HepG2 (cell line): ENCODE results near the gene MCM3. TPM values are rescaled to one million over a fixed set of nuclear protein-coding genes. Genes with fewer than 3 reads are reported as not detected.
A peak's percentile ranks its signal among the peaks of the same experiment; 100 is the strongest.

ENCODE experiments used
- ATAC-seq: fragments of 200-7000 bp; cut with Tn5 transposase; 3 replicates; pipeline ENCODE4 v1.9.1; 2020; ENCODE audit warnings: mild to moderate bottlenecking, moderate library complexity
- BruUV-seq: library from RNA; stranded (reverse); fragments of 400-500 nt; replicated peaks from 2 replicates; lab custom pipeline; 2021; lab: Mats Ljungman, UMichigan
- CTCF ChIA-PET: fragments of 300-600 bp; formaldehyde crosslinking; extraction: SDS; loops from one replicate; lab custom pipeline; 2021; ENCODE audit warnings: low total read pairs, inconsistent platforms, low intra/inter-chr PET ratio; lab: Yijun Ruan, JAX
- POLR2A ChIA-PET: fragments of 350-600 bp; sonication (Branson Sonifier 250); formaldehyde crosslinking; loops from one replicate; lab custom pipeline; 2020; ENCODE audit warnings: antibody characterized with exemption, inconsistent platforms; lab: Yijun Ruan, JAX
- DNase-seq: peaks from one replicate; pipeline ENCODE4 v3.0.0-alpha.2; 2015; ENCODE audit warnings: low spot score
- FAIRE-seq: peaks from 3 replicates; lab custom pipeline; 2011; peaks lifted over from hg19 to GRCh38; lab: Jason Lieb, UNC
- H2AFZ ChIP-seq: one replicate; pipeline ENCODE4 v1.6.1; 2011; ENCODE audit warnings: low read length, inconsistent platforms
- H3K27ac ChIP-seq: fragments of 300-600 bp; 3 replicates; pipeline ENCODE4 v1.8.0; 2011; ENCODE audit warnings: mixed run types, mild to moderate bottlenecking, mixed read lengths, low read length, inconsistent platforms; ENCODE audit not compliant: insufficient read depth; ENCODE audit errors: extremely low read length
- H3K27me3 ChIP-seq, 2 experiments: fragments of 200-600 bp in 1 of 2; 2 replicates in 1 of 2; 3 replicates in 1 of 2; pipeline versions ENCODE4 v1.6.0 to v1.8.0; 2011; ENCODE audit warnings: low read length in 2 of 2, mild to moderate bottlenecking in 2 of 2, moderate library complexity in 2 of 2, inconsistent platforms in 1 of 2; ENCODE audit not compliant: insufficient read depth in 2 of 2, control insufficient read depth in 1 of 2
- H3K36me3 ChIP-seq, 2 experiments: fragments of 200-600 bp in 1 of 2; replicated peaks in 1 of 2; 2 replicates in 1 of 2; 3 replicates in 1 of 2; pipeline versions ENCODE4 v1.5.1 to v1.8.0; 2011; ENCODE audit warnings: low read length in 2 of 2, inconsistent platforms in 1 of 2; ENCODE audit not compliant: insufficient read depth in 2 of 2, control insufficient read depth in 1 of 2
- H3K4me1 ChIP-seq: 2 replicates; pipeline ENCODE4 v1.5.1; 2012; ENCODE audit warnings: low read length, inconsistent platforms; ENCODE audit not compliant: insufficient read depth
- H3K4me2 ChIP-seq: 2 replicates; pipeline ENCODE4 v1.6.0; 2011; ENCODE audit warnings: low read depth, low read length, inconsistent platforms
- H3K4me3 ChIP-seq, 3 experiments: fragments of 200-600 bp in 1 of 3; sonication (generic), shearing (Covaris generic) in 1 of 3; replicated peaks in 1 of 3; 2 replicates each; pipeline ENCODE4 v1.5.1; 2011 to 2016; ENCODE audit warnings: low read length in 3 of 3, inconsistent platforms in 2 of 3, low read depth in 2 of 3, mild to moderate bottlenecking in 2 of 3, control low read depth in 1 of 3, mixed read lengths in 1 of 3; ENCODE audit not compliant: insufficient read depth in 1 of 3
- H3K79me2 ChIP-seq: one replicate; pipeline ENCODE4 v1.6.1; 2011; ENCODE audit warnings: low read length, inconsistent platforms; ENCODE audit not compliant: insufficient read depth
- H3K9ac ChIP-seq: 2 replicates; pipeline ENCODE4 v1.6.0; 2011; ENCODE audit warnings: mild to moderate bottlenecking, low read depth, low read length, inconsistent platforms; ENCODE audit not compliant: insufficient read depth
- H3K9me3 ChIP-seq: 2 replicates; pipeline ENCODE4 v1.5.1; 2012; ENCODE audit warnings: mild to moderate bottlenecking, low read length
- H4K20me1 ChIP-seq: 2 replicates; pipeline ENCODE4 v1.6.0; 2011; ENCODE audit warnings: inconsistent platforms, mild to moderate bottlenecking, low read length, moderate library complexity; ENCODE audit not compliant: insufficient read depth
- KMT2A ChIP-seq: sonication (generic); formaldehyde crosslinking; IDR thresholded peaks from 2 replicates; pipeline ENCODE4 v1.4.0; 2020; ENCODE audit warnings: missing genetic modification reagents
- MIER2 ChIP-seq: IDR thresholded peaks from 2 replicates; pipeline ENCODE4 v1.6.1; 2016; ENCODE audit warnings: missing biosample characterization, missing genetic modification reagents
- ZFP1 ChIP-seq: IDR thresholded peaks from 2 replicates; pipeline ENCODE4 v1.6.1; 2016
- ZMAT3 ChIP-seq: sonication (generic); formaldehyde crosslinking; conservative IDR thresholded peaks from 2 replicates; pipeline ENCODE4 v1.7.0; 2021; ENCODE audit warnings: missing genetic modification reagents
- ZNF317 ChIP-seq: sonication (generic); formaldehyde crosslinking; IDR thresholded peaks from 2 replicates; pipeline ENCODE4 v1.5.0; 2020; ENCODE audit warnings: mild to moderate bottlenecking, missing genetic modification reagents
- ZSCAN25 ChIP-seq: sonication (generic); formaldehyde crosslinking; IDR thresholded peaks from 2 replicates; pipeline ENCODE4 v1.8.0; 2022; ENCODE audit warnings: mild to moderate bottlenecking, missing genetic modification reagents
- WGBS: methylation state at CpG from one replicate; pipeline ENCODE4 v1.1.6; 2017; ENCODE audit warnings: low lambda C conversion rate; 5-methylcytosine and 5-hydroxymethylcytosine counted together
- in situ Hi-C: cut with HindIII; loops from 2 replicates; pipeline ENCODE4 v1.10.0; 2017; ENCODE audit warnings: low pct_unique_long_range_greater_than_20kb; ENCODE audit not compliant: extremely low pct_ligation_motif_present
- intact Hi-C: fragments of 100-400 bp; cut with micrococcal nuclease; formaldehyde crosslinking; loops from one replicate; pipeline ENCODE4 v1.10.0; 2022; ENCODE audit not compliant: unreplicated experiment
- polyA plus RNA-seq, 8 experiments: library from polyadenylated mRNA; depleted of rRNA in 3 of 8; stranded (reverse) in 7 of 8; unstranded in 1 of 8; fragments of >200 nt; fragmentation: Illumina TruSeq in 4 of 8; extraction: Trizol in 4 of 8; gene quantifications; 2 replicates each; pipeline versions ENCODE4 v1.2.1 to v1.2.3, GENCODE V29; 2011 to 2016; ENCODE audit warnings: low read depth in 4 of 8, missing spikeins in 1 of 8, mixed read lengths in 1 of 8; ENCODE audit not compliant: insufficient read depth in 1 of 8
- total RNA-seq, 5 experiments: library from RNA; depleted of rRNA; stranded (reverse); fragments of >200 nt; fragmentation: Illumina TruSeq; extraction: Trizol; gene quantifications; 2 replicates each; pipeline ENCODE4 v1.2.3, GENCODE V29; 2016; ENCODE audit warnings: low read depth in 1 of 5

Gene MCM3
- total and polyA plus RNA-seq, 2 of the 13 experiments (the other 11 are each of a cell fraction or from before 2014, with no cell fraction given), result 164 to 288 TPM

DNA sequence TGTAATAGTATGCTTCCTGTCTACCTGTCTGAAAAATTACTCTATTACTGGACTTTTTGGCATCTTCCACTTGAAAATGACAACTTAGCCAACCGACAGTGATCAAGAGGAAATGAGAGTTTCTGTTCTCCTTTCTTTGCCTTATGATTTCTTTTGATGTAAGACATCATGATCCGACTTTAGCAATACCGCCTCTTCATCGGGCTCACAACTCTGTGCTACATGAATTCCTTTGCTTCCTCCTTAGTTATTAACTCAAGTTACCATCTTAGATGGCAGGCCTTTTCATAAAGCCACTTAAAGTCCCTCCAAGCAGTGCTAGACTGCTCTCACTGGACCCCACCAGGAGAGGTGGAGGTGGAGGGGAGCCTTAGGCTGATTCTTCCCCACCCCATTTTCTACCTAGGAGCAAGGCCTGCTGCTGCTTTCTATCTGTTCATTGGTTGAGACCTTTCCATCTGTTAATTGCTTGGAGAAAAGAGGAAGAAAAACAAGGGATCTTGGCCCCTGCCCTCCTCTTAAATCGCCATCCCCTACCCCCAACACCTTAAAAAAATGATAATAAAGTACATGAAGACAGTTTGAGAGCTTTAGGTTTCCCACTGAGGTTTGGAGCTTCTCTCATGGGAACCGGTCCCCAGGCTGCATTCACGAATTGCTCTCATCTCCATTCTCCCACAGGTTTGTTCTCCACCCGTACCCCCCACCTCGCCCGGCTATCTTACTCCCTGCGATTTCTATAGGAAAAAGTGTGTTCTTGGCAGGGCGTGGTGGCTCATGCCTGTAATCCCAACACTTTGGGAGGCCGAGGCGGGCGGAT is 21.6 kb upstream of the MCM3 start:
- ChIA-PET POLR2A (no interaction called here), CTCF (no interaction called here)
- 96% methylated on average over 15 of the region's 15 CpGs for WGBS
- Histone ChIP-seq H3K9me3 (no peaks in the 10 kb centered on the region), H3K4me3 (no peak overlapping the region), H3K79me2 (no peaks in the 10 kb centered on the region), H2AFZ (no peak overlapping the region), H3K36me3 (no peaks in the 10 kb centered on the region), H3K4me2 (no peak overlapping the region), H3K27me3 (no peaks in the 10 kb centered on the region), H3K4me1 (peaks cover 60% of the 10 kb centered on the region), H3K9ac (no peak overlapping the region), H3K27ac (no peak overlapping the region), H4K20me1 (no peaks in the 10 kb centered on the region)
- no peak for DNase-seq
- in situ Hi-C loops (no loop called here), intact Hi-C loops (loop anchor here (2.0 kb wide), 1 partner anchor 19 kb away; no protein-coding TSS in a partner anchor)
- no TSS peak for BruUV-seq
- TF ChIP-seq KMT2A, result no peak
- no peak for FAIRE-seq
- no peak for ATAC-seq

DNA sequence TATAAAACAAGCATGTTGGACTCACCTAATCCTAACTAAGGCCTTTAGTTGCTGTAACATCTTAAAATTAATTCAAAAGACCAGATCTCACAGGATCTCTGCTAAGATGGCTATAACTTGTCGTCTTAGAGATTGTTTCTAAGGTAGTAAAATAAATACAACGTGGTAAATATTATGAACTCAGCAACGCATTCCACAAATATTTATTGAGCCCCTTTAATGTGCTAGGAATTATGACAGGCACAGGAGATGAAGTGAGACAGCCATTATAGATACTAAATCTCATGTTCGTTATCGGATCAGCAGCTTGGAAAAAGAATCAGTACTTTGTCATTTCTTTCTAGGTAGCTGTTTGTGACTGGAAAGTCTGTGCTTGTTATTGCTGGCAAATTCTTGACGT is 20.9 kb upstream of the MCM3 start:
- H3K9me3 ChIP-seq, result peaks cover 6% of the 10 kb centered on the region; the same call in 1 of the 2 replicates
- H3K27me3 ChIP-seq, result no peaks in the 10 kb centered on the region
- no peaks in the 10 kb centered on the region for H4K20me1 ChIP-seq
- ATAC-seq (no peak), FAIRE-seq (no peak), DNase-seq (no peak)
- H3K9ac ChIP-seq, result peak overlapping the region; percentile 12; the same call in 1 of the 2 replicates
- in situ Hi-C loops (no loop called here), intact Hi-C loops (loop anchor here (2.0 kb wide), 1 partner anchor 19 kb away; no protein-coding TSS in a partner anchor)
- ChIA-PET CTCF (no interaction called here), POLR2A (interaction anchor here (3.2 kb wide), 1 partner anchor 20 kb away, joined by 16 read pairs; no protein-coding TSS in a partner anchor)
- no peak overlapping the region for H3K4me2 ChIP-seq
- H3K4me3 ChIP-seq, result no peak overlapping the region
- no TSS peak for BruUV-seq
- no peaks in the 10 kb centered on the region for H3K36me3 ChIP-seq
- peak overlapping the region; percentile 1 for H2AFZ ChIP-seq
- WGBS, result 90% methylated on average over 6 of the region's 6 CpGs
- peak overlapping the region; percentile 82 for H3K27ac ChIP-seq
- TF ChIP-seq ZMAT3 (CRISPR knock-in tag) (no peak), ZSCAN25 (CRISPR knock-in tag) (no peak), MIER2 (CRISPR knock-in tag) (0 out of 2 replicates have a peak, but pooled peaks have one; percentile 13), ZNF317 (CRISPR knock-in tag) (no peak), ZFP1 (no peak)
- TF ChIP-seq, all 625 proteins: peak for 1
- peaks cover 67% of the 10 kb centered on the region for H3K4me1 ChIP-seq
- no peaks in the 10 kb centered on the region for H3K79me2 ChIP-seq
